KMS-11 (cell line): ENCODE data around the gene MAPK14.

ENCODE experiments used
- H2AFZ ChIP-seq: fragments of 200-600 bp; sonication (generic); 2 replicates; pipeline ENCODE4 v1.6.1; 2016; ENCODE audit warnings: antibody characterized with exemption, mixed run types, low read depth
- H3K27ac ChIP-seq: fragments of 200-600 bp; sonication (generic); 2 replicates; pipeline ENCODE4 v1.6.1; 2016; ENCODE audit warnings: mild to moderate bottlenecking, mixed run types
- H3K27me3 ChIP-seq: fragments of 200-600 bp; sonication (generic); 2 replicates; pipeline ENCODE4 v1.6.1; 2017; ENCODE audit warnings: mild to moderate bottlenecking, low read depth, mixed run types, moderate library complexity; ENCODE audit not compliant: insufficient read depth
- H3K36me3 ChIP-seq: fragments of 200-600 bp; sonication (generic); 2 replicates; pipeline ENCODE4 v1.6.1; 2017; ENCODE audit warnings: mild to moderate bottlenecking, mixed run types; ENCODE audit not compliant: insufficient read depth
- H3K4me1 ChIP-seq: fragments of 200-600 bp; sonication (generic); 2 replicates; pipeline ENCODE4 v1.6.1; 2016; ENCODE audit warnings: mild to moderate bottlenecking, low read depth, mixed run types; ENCODE audit not compliant: poor library complexity, severe bottlenecking
- H3K4me2 ChIP-seq: fragments of 200-600 bp; sonication (generic); 2 replicates; pipeline ENCODE4 v1.7.0; 2016; ENCODE audit warnings: mild to moderate bottlenecking, mixed run types
- H3K4me3 ChIP-seq: fragments of 200-600 bp; sonication (generic); IDR thresholded peaks from 2 replicates; pipeline ENCODE4 v1.6.1; 2017; ENCODE audit warnings: low read depth, low read length, mixed read lengths; ENCODE audit not compliant: insufficient read depth
- H3K79me2 ChIP-seq: fragments of 200-600 bp; sonication (generic); 2 replicates; pipeline ENCODE4 v1.6.1; 2016; ENCODE audit warnings: low read depth, mixed run types; ENCODE audit not compliant: insufficient read depth
- H3K9ac ChIP-seq: fragments of 200-600 bp; sonication (generic); 2 replicates; pipeline ENCODE4 v1.6.1; 2016; ENCODE audit warnings: mild to moderate bottlenecking, mixed run types
- H4K20me1 ChIP-seq: fragments of 200-600 bp; sonication (generic); 2 replicates; pipeline ENCODE4 v1.6.1; 2016; ENCODE audit warnings: mild to moderate bottlenecking, mixed run types; ENCODE audit not compliant: insufficient read depth
- CTCF ChIP-seq: fragments of 200-600 bp; sonication (generic); conservative IDR thresholded peaks from 2 replicates; pipeline ENCODE4 v1.6.1; 2017; ENCODE audit warnings: low read depth, mild to moderate bottlenecking, antibody characterized with exemption, low read length, moderate library complexity, mixed read lengths

Gene MAPK14

DNA sequence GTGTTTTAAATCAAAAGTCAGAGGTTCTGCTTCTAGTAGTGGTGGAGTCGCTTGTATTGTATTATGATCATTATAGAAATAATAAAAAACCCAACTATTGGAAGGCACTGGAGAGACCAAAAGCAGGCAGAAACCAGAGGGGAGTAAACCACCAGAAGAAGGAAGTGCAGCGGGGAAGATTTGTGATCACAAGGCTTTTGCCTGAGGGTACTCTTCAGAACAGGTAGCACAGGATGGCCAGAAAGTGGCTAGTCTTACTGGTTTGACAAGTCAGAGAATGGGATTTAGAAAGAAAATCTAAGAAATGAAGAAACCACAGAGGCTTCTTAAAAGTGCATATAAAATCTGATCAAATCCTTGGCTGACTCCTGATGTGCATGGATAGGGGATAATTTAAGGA lies 126.7 kb downstream of the MAPK14 start:
- Histone ChIP-seq H3K27me3 (no peaks in the 10 kb centered on the region), H3K4me1 (no peaks in the 10 kb centered on the region), H4K20me1 (no peaks in the 10 kb centered on the region), H3K4me2 (no peak overlapping the region), H2AFZ (no peak overlapping the region), H3K4me3 (no peak overlapping the region), H3K27ac (no peak overlapping the region), H3K9ac (no peak overlapping the region), H3K79me2 (no peaks in the 10 kb centered on the region), H3K36me3 (no peaks in the 10 kb centered on the region)
- TF ChIP-seq CTCF, result no peak

- Histone ChIP-seq H3K4me1 (no peaks in the 10 kb centered on the region), H3K27ac (no peak overlapping the region), H3K9ac (no peak overlapping the region), H3K27me3 (no peaks in the 10 kb centered on the region), H3K79me2 (no peaks in the 10 kb centered on the region), H3K36me3 (no peaks in the 10 kb centered on the region), H3K4me3 (no peak overlapping the region), H3K4me2 (no peak overlapping the region), H4K20me1 (no peaks in the 10 kb centered on the region), H2AFZ (no peak overlapping the region)
- TF ChIP-seq CTCF, result no peak
Measured at GRCh38 chr6:36155662-36156061, 128.1 kb downstream of the MAPK14 start.

DNA sequence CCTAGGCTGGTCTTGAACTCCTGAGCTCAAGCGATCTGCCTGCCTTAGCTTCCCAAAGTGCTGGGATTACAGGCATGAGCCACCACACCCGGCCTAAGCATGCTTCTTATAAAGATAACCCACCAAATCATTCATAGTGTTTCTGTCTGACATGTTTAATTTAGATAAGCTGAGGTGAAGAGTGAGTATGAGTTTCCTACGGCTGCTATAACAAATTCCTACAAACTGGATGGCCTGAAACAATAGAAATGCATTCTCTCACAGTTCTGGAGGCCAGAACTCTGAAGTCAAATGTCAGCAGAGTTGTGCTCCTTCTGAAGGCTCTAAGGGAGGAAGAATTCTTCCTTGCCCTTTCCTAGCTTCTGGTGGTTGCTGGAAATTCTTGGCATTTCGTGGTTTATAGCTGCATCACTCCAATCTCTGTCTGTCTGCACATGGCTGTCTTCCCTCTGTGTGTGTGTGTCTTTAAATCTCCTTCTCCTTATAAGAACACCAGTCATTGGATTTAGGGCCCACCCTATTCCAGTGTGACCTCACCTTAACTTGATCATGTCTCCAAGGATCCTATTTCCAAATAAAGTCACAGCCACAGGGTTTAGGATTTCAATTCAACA lies 132.6 kb downstream of the MAPK14 start:
- no peak for TF ChIP-seq CTCF
- Histone ChIP-seq H3K4me2 (no peak overlapping the region), H3K9ac (no peak overlapping the region), H3K27me3 (no peaks in the 10 kb centered on the region), H3K79me2 (no peaks in the 10 kb centered on the region), H3K36me3 (no peaks in the 10 kb centered on the region), H4K20me1 (no peaks in the 10 kb centered on the region), H3K4me1 (no peaks in the 10 kb centered on the region), H3K4me3 (no peak overlapping the region), H3K27ac (no peak overlapping the region), H2AFZ (no peak overlapping the region)
